ENCODE data around the gene TRIM71. TPM values are rescaled to one million over a fixed set of nuclear protein-coding genes. Genes with fewer than 3 reads are reported as not detected.

Gene TRIM71
- polyA plus RNA-seq, 1 donor (not counting 4 experiments of a cell fraction or from before 2014, with no cell fraction given): not detected

GRCh38 chr3:32840086-32840841 is 22.5 kb downstream of the TRIM71 start:
- FAIRE-seq: no peak
- Histone ChIP-seq H3K4me3 (ENCODE audit: control insufficient read depth in 2 of 3, extremely low read depth in 1 of 3, insufficient read depth in 2 of 3, low read depth in 1 of 3, low read length in 3 of 3) (no peak overlapping the region), H3K27ac (ENCODE audit: control insufficient read depth, insufficient read depth, low read length) (no peak overlapping the region), H3K27me3 (ENCODE audit: control insufficient read depth, extremely low read depth, insufficient read depth, low read length) (no peaks in the 10 kb centered on the region), H3K4me2 (ENCODE audit: control insufficient read depth, extremely low read depth, insufficient read depth, low read depth, low read length) (no peak overlapping the region), H4K20me1 (ENCODE audit: control insufficient read depth, extremely low read depth, insufficient read depth, low read length) (no peaks in the 10 kb centered on the region), H3K9ac (ENCODE audit: control insufficient read depth, extremely low read depth, insufficient read depth, low read length) (no peak overlapping the region), H3K36me3 (ENCODE audit: control insufficient read depth in 2 of 2, extremely low read depth in 1 of 2, insufficient read depth in 2 of 2, low read length in 2 of 2) (no peaks in the 10 kb centered on the region), H3K9me3 (ENCODE audit: control insufficient read depth, low read depth, low read length) (no peaks in the 10 kb centered on the region), H2AFZ (ENCODE audit: control insufficient read depth, low read length) (no peak overlapping the region), H3K4me1 (ENCODE audit: control insufficient read depth, extremely low read depth, insufficient read depth, low read length) (no peaks in the 10 kb centered on the region), H3K9me1 (ENCODE audit: control insufficient read depth, extremely low read depth, insufficient read depth, low read length) (no peaks in the 10 kb centered on the region), H3K79me2 (ENCODE audit: control insufficient read depth, insufficient read depth, low read length) (no peaks in the 10 kb centered on the region)
- dilution Hi-C loops (cut with MboI; ENCODE audit: extremely low pct_ligation_motif_present, low sequenced_read_pairs): no loop called here
- DNase-seq (ENCODE audit: low read depth, low spot score): no peak
- no peak for TF ChIP-seq EZH2 (IDR thresholded peaks at IDR 0.05; ENCODE audit: low read length)
- no peak for TF ChIP-seq CTCF (optimal IDR thresholded peaks at IDR 0.05 in 1 of 3, IDR thresholded peaks at IDR 0.05 in 1 of 3, conservative IDR thresholded peaks at IDR 0.05 in 1 of 3; ENCODE audit: extremely low read depth in 1 of 3, insufficient read depth in 2 of 3, low read length in 3 of 3)

GRCh38 chr3:32841341-32841740 is 23.5 kb downstream of the TRIM71 start:
- dilution Hi-C loops (cut with MboI; ENCODE audit: extremely low pct_ligation_motif_present, low sequenced_read_pairs): no loop called here
- H3K9ac ChIP-seq (ENCODE audit: control insufficient read depth, extremely low read depth, insufficient read depth, low read length): no peak overlapping the region
- DNase-seq (ENCODE audit: low read depth, low spot score) (no peak), FAIRE-seq (no peak)
- TF ChIP-seq CTCF (optimal IDR thresholded peaks at IDR 0.05 in 1 of 3, IDR thresholded peaks at IDR 0.05 in 1 of 3, conservative IDR thresholded peaks at IDR 0.05 in 1 of 3; ENCODE audit: extremely low read depth in 1 of 3, insufficient read depth in 2 of 3, low read length in 3 of 3) (no peak), EZH2 (IDR thresholded peaks at IDR 0.05; ENCODE audit: low read length) (no peak)
- no peak overlapping the region for H2AFZ ChIP-seq (ENCODE audit: control insufficient read depth, low read length)
- H4K20me1 ChIP-seq (ENCODE audit: control insufficient read depth, extremely low read depth, insufficient read depth, low read length): no peaks in the 10 kb centered on the region
- no peak overlapping the region for H3K4me3 ChIP-seq (ENCODE audit: control insufficient read depth in 2 of 3, extremely low read depth in 1 of 3, insufficient read depth in 2 of 3, low read depth in 1 of 3, low read length in 3 of 3)
- no peaks in the 10 kb centered on the region for H3K36me3 ChIP-seq (ENCODE audit: control insufficient read depth in 2 of 2, extremely low read depth in 1 of 2, insufficient read depth in 2 of 2, low read length in 2 of 2)
- H3K4me2 ChIP-seq (ENCODE audit: control insufficient read depth, extremely low read depth, insufficient read depth, low read depth, low read length): no peak overlapping the region
- no peaks in the 10 kb centered on the region for H3K79me2 ChIP-seq (ENCODE audit: control insufficient read depth, insufficient read depth, low read length)
- no peaks in the 10 kb centered on the region for H3K9me3 ChIP-seq (ENCODE audit: control insufficient read depth, low read depth, low read length)
- H3K27ac ChIP-seq (ENCODE audit: control insufficient read depth, insufficient read depth, low read length): no peak overlapping the region
- H3K9me1 ChIP-seq (ENCODE audit: control insufficient read depth, extremely low read depth, insufficient read depth, low read length): no peaks in the 10 kb centered on the region
- H3K4me1 ChIP-seq (ENCODE audit: control insufficient read depth, extremely low read depth, insufficient read depth, low read length): no peaks in the 10 kb centered on the region
- no peaks in the 10 kb centered on the region for H3K27me3 ChIP-seq (ENCODE audit: control insufficient read depth, extremely low read depth, insufficient read depth, low read length)

Measured in keratinocyte (primary cell).